GM18909 (cell line): Measurements from ENCODE around the gene CRIP1.

Experiments used
- ATAC-seq: cut with Tn5 transposase; IDR thresholded peaks from one replicate; pipeline ENCODE4 v1.9.1; 2021; ENCODE audit warnings: mild to moderate bottlenecking; ENCODE audit not compliant: unreplicated experiment, poor library complexity

CRIP1 gene

DNA sequence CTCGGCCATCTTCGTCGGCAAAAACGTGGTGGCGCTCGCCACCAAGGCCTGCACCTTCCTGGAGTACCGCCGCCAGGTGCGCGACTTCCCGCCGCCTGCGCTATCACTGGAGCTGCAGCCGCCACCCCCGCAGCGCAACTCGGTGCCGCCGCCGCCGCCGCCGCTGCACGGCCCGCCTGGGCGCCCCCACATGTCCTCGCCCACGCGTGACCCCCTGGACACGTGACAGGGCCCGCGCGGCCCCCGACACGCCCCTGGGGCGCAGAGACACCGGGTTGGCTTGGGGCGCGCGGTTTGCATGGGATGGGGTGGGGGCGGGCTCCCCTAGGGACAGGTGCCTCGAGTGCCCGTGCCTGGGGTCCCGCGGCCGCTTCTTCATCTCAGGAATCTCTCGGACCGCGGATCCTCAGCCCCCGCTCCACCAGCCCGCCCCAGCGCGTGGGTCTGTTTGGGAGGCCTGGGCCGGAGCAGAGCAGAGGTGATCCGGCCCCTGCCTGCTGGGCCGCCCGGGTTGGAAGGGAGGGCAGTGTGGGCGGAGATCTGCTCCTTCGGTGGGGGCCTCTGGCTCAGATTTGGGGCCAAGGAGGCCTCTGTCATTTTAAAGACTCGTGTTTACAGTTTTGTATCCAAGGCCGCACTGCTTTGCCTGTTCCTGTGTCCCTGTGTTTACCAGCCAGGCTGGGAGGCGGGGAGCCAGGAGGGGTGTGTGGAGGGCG lies 43.0 kb downstream of the CRIP1 start:
- ATAC-seq = no peak

- no peak for ATAC-seq
Measured at GRCh38 chr14:105530285-105531087, 43.8 kb downstream of the CRIP1 start.

GRCh38 chr14:105531088-105531893 lies 44.6 kb downstream of the CRIP1 start:
- no peak for ATAC-seq

DNA sequence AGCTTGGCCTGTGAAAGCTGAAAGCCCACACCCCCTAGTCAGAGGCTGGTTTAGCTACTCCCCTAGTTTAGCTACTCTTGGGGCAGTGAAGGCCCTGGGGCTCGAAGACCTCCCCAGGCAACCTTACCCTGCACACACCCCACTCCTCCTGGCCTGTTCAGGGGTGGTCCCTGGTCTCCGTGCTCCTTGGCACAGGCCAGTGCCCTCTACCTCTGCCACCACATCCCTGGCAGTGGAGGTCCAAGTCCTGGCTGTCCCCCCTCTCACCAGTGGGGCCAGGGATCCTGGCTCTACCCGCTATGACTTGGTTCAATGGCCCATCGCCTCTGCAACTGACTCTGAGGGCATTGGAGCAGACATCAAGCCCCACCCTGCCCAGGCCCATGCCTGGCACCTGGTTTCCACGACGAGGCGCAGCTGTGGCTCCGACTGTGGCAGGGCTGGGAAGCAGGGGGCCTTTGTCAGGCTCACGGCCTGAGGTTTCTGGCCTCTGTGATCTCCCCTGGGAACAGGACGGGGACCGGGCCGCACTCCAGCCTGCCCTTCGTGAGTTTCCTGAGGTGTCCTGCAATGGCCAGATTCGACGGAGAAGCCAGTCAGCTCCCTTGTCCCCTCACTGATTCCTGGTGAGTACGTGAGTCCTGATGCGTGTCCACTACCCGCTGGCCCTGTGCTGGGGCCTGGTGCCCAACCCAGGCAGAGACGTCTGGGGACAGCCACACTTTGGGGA lies 45.4 kb downstream of the CRIP1 start:
- ATAC-seq = no peak

- ATAC-seq = no peak
Measured at GRCh38 chr14:105532735-105533141, 46.1 kb downstream of the CRIP1 start.

DNA sequence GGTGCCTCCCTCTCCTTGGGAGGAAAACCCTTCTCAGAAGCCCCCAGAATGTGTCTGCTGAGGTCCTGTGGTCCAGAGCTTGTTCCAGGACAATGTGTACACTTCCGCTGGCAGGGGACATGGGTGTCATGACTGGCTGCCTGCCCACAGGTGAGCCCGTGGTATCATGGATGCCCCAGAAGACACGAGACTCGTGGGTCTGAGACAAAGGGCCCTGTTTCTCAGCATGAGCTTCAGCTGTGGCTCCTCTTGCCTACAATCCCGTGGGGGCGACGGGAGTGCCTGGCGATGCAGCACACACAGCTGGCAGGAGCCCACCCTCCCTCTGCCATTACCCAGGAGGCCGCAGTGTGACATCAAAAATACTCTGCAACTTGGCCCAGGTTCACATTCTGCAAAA lies 46.7 kb downstream of the CRIP1 start:
- ATAC-seq = no peak

DNA sequence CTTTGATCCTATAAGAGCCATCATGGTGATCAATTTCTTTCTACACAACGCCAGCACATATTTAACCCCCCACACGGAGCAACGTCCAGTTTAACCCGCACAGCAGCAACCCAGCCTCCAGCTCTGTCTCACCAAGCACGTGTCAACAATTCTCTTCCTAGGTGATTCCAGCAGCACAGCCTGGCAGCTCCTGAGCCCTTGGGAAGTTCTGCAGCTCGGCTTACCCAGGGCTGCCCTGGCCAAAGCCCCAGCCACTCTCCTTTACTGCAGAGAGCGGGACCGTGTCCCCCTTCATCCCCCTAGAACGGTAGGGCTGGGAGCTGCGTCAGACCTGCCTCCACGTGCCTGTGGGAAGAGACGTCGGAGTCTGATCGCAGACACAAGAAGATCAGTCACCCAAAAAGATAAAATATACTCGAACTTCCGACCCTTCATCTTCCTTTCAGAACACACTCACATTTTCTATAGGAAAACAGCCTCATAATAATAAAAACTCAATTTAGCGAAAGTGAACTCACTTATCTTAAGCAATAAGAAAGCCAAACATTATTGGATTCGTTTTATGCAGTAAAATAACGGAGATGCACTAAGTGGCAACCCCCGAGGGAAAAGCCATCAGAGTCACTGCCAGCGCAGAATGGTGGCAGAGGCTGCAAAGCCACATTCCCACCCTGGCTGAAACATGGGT lies 47.3 kb downstream of the CRIP1 start:
- no peak for ATAC-seq

DNA sequence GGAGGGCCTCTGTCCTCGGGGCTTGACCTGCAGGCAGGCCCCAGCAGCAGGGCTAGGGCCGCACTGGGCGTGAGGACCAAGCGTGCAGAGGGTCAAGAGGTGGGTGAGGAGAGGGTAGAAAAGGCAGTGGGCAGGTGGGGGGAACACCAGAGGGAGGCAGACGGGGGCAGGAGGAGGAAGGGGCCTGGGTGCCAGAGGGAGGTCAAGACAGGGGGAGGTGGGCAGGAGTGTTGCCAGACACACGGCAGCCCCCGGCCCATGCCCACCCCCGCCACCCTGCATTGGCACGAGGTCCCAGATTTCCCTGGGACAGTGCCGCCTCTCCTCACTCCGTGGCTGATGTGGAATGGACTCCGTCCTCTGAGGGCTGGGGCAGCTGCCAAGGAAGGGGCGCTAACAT lies 47.9 kb downstream of the CRIP1 start:
- no peak for ATAC-seq

- ATAC-seq = no peak
Measured at GRCh38 chr14:105536051-105536450, 49.4 kb downstream of the CRIP1 start.

GRCh38 chr14:105536691-105537579 lies 50.2 kb downstream of the CRIP1 start:
- ATAC-seq = no peak

GRCh38 chr14:105537580-105538474 lies 51.1 kb downstream of the CRIP1 start:
- ATAC-seq = no peak
